Measurements from ENCODE around the gene C2CD4C. TPM values are rescaled to one million over a fixed set of nuclear protein-coding genes. Genes with fewer than 3 reads are reported as not detected.
"Not testable (repeated sequence)": the region's sequence is repeated elsewhere in the genome, so short reads cannot be mapped to it uniquely, and the experiment has no call there.

The C2CD4C gene
- total and polyA plus RNA-seq, 4 donors, result 8.7 to 32.6 (median 20.1) TPM

DNA sequence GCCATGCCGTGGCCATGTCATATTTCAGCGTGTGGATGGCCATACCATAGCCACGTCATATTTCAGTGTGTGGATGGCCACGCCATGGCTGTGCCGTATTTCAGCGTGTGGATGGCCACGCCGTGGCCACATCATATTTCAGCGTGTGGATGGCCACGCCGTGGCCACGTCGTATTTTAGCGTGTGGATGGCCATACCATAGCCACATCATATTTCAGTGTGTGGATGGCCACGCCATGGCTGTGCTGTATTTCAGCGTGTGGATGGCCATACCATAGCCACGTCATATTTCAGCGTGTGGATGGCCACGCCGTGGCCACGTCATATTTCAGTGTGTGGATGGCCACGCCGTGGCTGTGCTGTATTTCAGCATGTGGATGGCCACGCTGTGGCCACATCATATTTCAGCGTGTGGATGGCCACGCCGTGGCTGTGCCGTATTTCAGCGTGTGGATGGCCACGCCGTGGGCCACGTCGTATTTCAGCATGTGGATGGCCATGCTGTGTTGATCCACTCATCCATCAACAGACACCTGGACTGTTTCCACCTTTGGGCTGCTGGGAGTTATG lies 42.0 kb upstream of the C2CD4C start:
- H3K27me3 ChIP-seq (ENCODE audit: control insufficient read depth, insufficient read depth, low read length), result not testable (repeated sequence)
- WGBS (ENCODE audit: insufficient coverage), result 97% methylated on average over 33 of the region's 33 CpGs

DNA sequence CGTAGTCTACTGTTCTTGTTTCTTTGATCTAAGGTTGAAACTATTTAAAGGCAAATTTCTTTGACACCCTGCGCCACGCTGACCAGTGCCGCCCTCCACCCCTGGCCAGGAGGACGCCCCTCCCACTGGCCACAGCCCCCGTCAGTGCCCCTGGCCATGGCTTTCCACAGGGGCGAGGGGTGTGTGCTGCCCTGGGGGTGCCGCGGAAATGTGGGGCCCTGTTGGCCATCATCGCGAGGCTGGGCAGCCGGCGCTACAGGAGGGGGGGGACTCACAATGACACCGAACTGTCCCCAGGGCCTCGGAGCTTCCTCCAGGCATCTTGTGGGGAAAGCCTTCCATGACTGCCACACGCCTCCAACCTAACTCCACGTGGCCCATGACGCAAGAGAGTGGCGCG lies 41.0 kb upstream of the C2CD4C start:
- WGBS (ENCODE audit: insufficient coverage), result 84% methylated on average over 17 of the region's 20 CpGs

More for the DNA sequence above, 42.0 kb upstream of the C2CD4C start:
- DNase-seq (ENCODE audit: low read depth in 4 of 6, low spot score in 6 of 6); H3K27ac ChIP-seq (ENCODE audit: low read depth, low read length); H3K4me1 ChIP-seq (ENCODE audit: control insufficient read depth, insufficient read depth, low read length); H3K9me3 ChIP-seq (ENCODE audit: control insufficient read depth, insufficient read depth, low read length); H3K4me3 ChIP-seq (ENCODE audit: low read depth, low read length): not testable (repeated sequence)
- H3K36me3 ChIP-seq (ENCODE audit: control insufficient read depth, insufficient read depth, low read length), result peaks cover 81% of the 10 kb centered on the region

GRCh38 chr19:447816-448560 lies 39.0 kb upstream of the C2CD4C start:
- H3K36me3 ChIP-seq (ENCODE audit: control insufficient read depth, insufficient read depth, low read length), result peaks cover 75% of the 10 kb centered on the region
- DNase-seq (ENCODE audit: low read depth in 4 of 6, low spot score in 6 of 6), result no peak
- no peaks in the 10 kb centered on the region for H3K9me3 ChIP-seq (ENCODE audit: control insufficient read depth, insufficient read depth, low read length)
- WGBS (ENCODE audit: insufficient coverage), result 72% methylated on average over 31 of the region's 31 CpGs
- no peak overlapping the region for H3K4me3 ChIP-seq (ENCODE audit: low read depth, low read length)
- H3K4me1 ChIP-seq (ENCODE audit: control insufficient read depth, insufficient read depth, low read length), result peaks cover 4% of the 10 kb centered on the region
- H3K27me3 ChIP-seq (ENCODE audit: control insufficient read depth, insufficient read depth, low read length), result no peaks in the 10 kb centered on the region
- H3K27ac ChIP-seq (ENCODE audit: low read depth, low read length), result no peak overlapping the region

More for the DNA sequence above, 41.0 kb upstream of the C2CD4C start:
- Histone ChIP-seq H3K36me3 (ENCODE audit: control insufficient read depth, insufficient read depth, low read length) (peaks cover 77% of the 10 kb centered on the region), H3K27me3 (ENCODE audit: control insufficient read depth, insufficient read depth, low read length) (no peaks in the 10 kb centered on the region), H3K27ac (ENCODE audit: low read depth, low read length) (no peak overlapping the region), H3K4me3 (ENCODE audit: low read depth, low read length) (no peak overlapping the region), H3K9me3 (ENCODE audit: control insufficient read depth, insufficient read depth, low read length) (no peaks in the 10 kb centered on the region), H3K4me1 (ENCODE audit: control insufficient read depth, insufficient read depth, low read length) (peaks cover 4% of the 10 kb centered on the region)
- DNase-seq (ENCODE audit: low read depth in 4 of 6, low spot score in 6 of 6), result no peak

- Histone ChIP-seq H3K27ac (ENCODE audit: low read depth, low read length) (no peak overlapping the region), H3K36me3 (ENCODE audit: control insufficient read depth, insufficient read depth, low read length) (peaks cover 72% of the 10 kb centered on the region), H3K4me3 (ENCODE audit: low read depth, low read length) (no peak overlapping the region), H3K9me3 (ENCODE audit: control insufficient read depth, insufficient read depth, low read length) (no peaks in the 10 kb centered on the region), H3K4me1 (ENCODE audit: control insufficient read depth, insufficient read depth, low read length) (peaks cover 4% of the 10 kb centered on the region), H3K27me3 (ENCODE audit: control insufficient read depth, insufficient read depth, low read length) (no peaks in the 10 kb centered on the region)
- 91% methylated on average over 24 of the region's 24 CpGs for WGBS (ENCODE audit: insufficient coverage)
- no peak for DNase-seq (ENCODE audit: low read depth in 4 of 6, low spot score in 6 of 6)
Measured at GRCh38 chr19:447064-447426, 38.1 kb upstream of the C2CD4C start.

DNA sequence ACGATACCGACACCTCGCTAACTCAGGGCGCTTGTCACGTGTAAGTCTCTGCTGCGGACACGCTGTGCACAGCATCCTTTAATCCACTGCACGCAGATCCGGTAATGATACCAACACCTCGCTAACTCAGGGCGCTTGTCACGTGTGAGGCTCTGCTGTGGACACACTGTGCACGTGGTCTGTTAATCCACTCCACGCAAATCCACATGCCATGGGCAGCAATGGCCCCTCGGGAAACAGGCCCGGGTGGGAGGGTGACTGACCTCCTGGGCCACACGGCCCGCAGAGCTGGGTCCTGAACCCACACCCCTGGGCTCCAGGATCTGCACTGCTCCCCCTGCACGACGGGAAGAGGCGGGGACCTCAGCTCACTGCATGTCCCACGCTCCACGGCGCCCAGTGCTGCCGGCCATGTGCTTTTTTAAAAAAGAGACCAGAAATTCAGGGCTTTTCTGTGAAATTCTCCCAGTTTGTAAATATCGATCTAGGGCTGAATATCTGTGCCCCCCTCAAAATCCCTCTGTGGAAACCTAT lies 35.8 kb upstream of the C2CD4C start:
- no peak for DNase-seq (ENCODE audit: low read depth in 4 of 6, low spot score in 6 of 6)
- H3K9me3 ChIP-seq (ENCODE audit: control insufficient read depth, insufficient read depth, low read length), result no peaks in the 10 kb centered on the region
- no peaks in the 10 kb centered on the region for H3K27me3 ChIP-seq (ENCODE audit: control insufficient read depth, insufficient read depth, low read length)
- H3K27ac ChIP-seq (ENCODE audit: low read depth, low read length), result no peak overlapping the region
- no peak overlapping the region for H3K4me3 ChIP-seq (ENCODE audit: low read depth, low read length)
- 93% methylated on average over 25 of the region's 26 CpGs for WGBS (ENCODE audit: insufficient coverage)
- peaks cover 78% of the 10 kb centered on the region for H3K36me3 ChIP-seq (ENCODE audit: control insufficient read depth, insufficient read depth, low read length)
- peaks cover 16% of the 10 kb centered on the region for H3K4me1 ChIP-seq (ENCODE audit: control insufficient read depth, insufficient read depth, low read length)

- no peak for DNase-seq (ENCODE audit: low read depth in 4 of 6, low spot score in 6 of 6)
- 93% methylated on average over 2 of the region's 2 CpGs for WGBS (ENCODE audit: insufficient coverage)
- no peak overlapping the region for H3K27ac ChIP-seq (ENCODE audit: low read depth, low read length)
- peaks cover 84% of the 10 kb centered on the region for H3K36me3 ChIP-seq (ENCODE audit: control insufficient read depth, insufficient read depth, low read length)
- no peak overlapping the region for H3K4me3 ChIP-seq (ENCODE audit: low read depth, low read length)
- peaks cover 14% of the 10 kb centered on the region for H3K4me1 ChIP-seq (ENCODE audit: control insufficient read depth, insufficient read depth, low read length)
- H3K9me3 ChIP-seq (ENCODE audit: control insufficient read depth, insufficient read depth, low read length), result no peaks in the 10 kb centered on the region
- H3K27me3 ChIP-seq (ENCODE audit: control insufficient read depth, insufficient read depth, low read length), result no peaks in the 10 kb centered on the region
Measured at GRCh38 chr19:443005-443404, 34.1 kb upstream of the C2CD4C start.

- no peaks in the 10 kb centered on the region for H3K27me3 ChIP-seq (ENCODE audit: control insufficient read depth, insufficient read depth, low read length)
- H3K4me3 ChIP-seq (ENCODE audit: low read depth, low read length), result no peak overlapping the region
- H3K9me3 ChIP-seq (ENCODE audit: control insufficient read depth, insufficient read depth, low read length), result no peaks in the 10 kb centered on the region
- DNase-seq (ENCODE audit: low read depth in 4 of 6, low spot score in 6 of 6), result no peak
- H3K36me3 ChIP-seq (ENCODE audit: control insufficient read depth, insufficient read depth, low read length), result peaks cover 84% of the 10 kb centered on the region
- no peak overlapping the region for H3K27ac ChIP-seq (ENCODE audit: low read depth, low read length)
- WGBS (ENCODE audit: insufficient coverage), result 100% methylated on average over 1 of the region's 2 CpGs
- peaks cover 18% of the 10 kb centered on the region for H3K4me1 ChIP-seq (ENCODE audit: control insufficient read depth, insufficient read depth, low read length)
Measured at GRCh38 chr19:442085-442484, 33.1 kb upstream of the C2CD4C start.

- Histone ChIP-seq H3K27ac (ENCODE audit: low read depth, low read length) (no peak overlapping the region), H3K27me3 (ENCODE audit: control insufficient read depth, insufficient read depth, low read length) (no peaks in the 10 kb centered on the region), H3K36me3 (ENCODE audit: control insufficient read depth, insufficient read depth, low read length) (peaks cover 84% of the 10 kb centered on the region), H3K9me3 (ENCODE audit: control insufficient read depth, insufficient read depth, low read length) (no peaks in the 10 kb centered on the region), H3K4me1 (ENCODE audit: control insufficient read depth, insufficient read depth, low read length) (peaks cover 25% of the 10 kb centered on the region), H3K4me3 (ENCODE audit: low read depth, low read length) (no peak overlapping the region)
- 42% methylated on average over 22 of the region's 23 CpGs for WGBS (ENCODE audit: insufficient coverage)
- DNase-seq (ENCODE audit: low read depth in 4 of 6, low spot score in 6 of 6), result no peak
Measured at GRCh38 chr19:441213-441836, 32.4 kb upstream of the C2CD4C start.

DNA sequence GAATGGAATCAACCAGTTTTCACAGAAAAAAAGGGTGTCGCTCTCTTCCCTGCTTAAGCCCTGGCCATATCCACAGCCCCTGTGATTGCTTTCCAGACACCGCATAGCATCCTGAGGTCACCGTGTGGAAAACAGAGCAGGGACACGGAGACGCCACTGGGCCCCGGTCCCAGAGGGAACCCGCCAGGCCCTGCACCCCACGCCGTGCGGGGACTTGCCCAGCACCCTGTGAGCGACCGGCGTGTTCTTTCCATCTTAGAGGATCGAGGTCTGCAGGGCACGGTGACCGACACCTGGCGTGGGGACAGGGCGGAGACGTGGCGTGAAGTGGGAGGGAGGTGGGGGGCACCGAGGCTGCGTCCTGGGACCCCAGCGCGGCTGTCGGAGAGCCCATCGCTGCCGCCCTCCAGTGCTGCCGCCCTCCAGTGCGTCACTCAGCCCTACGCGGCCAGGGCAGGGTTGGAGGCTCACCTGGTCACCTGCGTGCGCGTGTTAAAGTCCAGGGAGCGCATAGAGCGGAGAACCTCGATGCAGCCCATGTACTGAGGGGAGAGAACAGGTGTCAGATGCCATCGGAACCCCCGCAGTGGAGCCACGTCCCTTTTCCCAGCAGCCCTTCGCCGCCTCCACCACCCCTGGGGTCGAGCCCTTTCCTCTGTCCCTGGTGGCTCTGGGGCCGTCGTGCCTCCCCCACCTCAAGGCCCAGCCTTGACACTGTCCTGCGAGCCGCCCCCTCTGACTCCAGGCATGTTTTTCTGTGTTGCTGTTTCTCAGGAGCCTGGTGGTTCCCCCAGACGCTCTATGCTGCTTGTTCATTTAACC lies 31.7 kb upstream of the C2CD4C start:
- no peak for DNase-seq (ENCODE audit: low read depth in 4 of 6, low spot score in 6 of 6)
- Histone ChIP-seq H3K27ac (ENCODE audit: low read depth, low read length) (no peak overlapping the region), H3K4me1 (ENCODE audit: control insufficient read depth, insufficient read depth, low read length) (peaks cover 33% of the 10 kb centered on the region), H3K9me3 (ENCODE audit: control insufficient read depth, insufficient read depth, low read length) (no peaks in the 10 kb centered on the region), H3K27me3 (ENCODE audit: control insufficient read depth, insufficient read depth, low read length) (no peaks in the 10 kb centered on the region), H3K36me3 (ENCODE audit: control insufficient read depth, insufficient read depth, low read length) (peaks cover 86% of the 10 kb centered on the region), H3K4me3 (ENCODE audit: low read depth, low read length) (no peak overlapping the region)
- WGBS (ENCODE audit: insufficient coverage), result 79% methylated on average over 48 of the region's 48 CpGs
